ENCODE data around the gene LAMB4. TPM values are rescaled to one million over a fixed set of nuclear protein-coding genes. Genes with fewer than 3 reads are reported as not detected.
A peak's percentile ranks its signal among the peaks of the same experiment; 100 is the strongest.

LAMB4 gene
- total RNA-seq, 2 experiments from 2014 or later: not detected

DNA sequence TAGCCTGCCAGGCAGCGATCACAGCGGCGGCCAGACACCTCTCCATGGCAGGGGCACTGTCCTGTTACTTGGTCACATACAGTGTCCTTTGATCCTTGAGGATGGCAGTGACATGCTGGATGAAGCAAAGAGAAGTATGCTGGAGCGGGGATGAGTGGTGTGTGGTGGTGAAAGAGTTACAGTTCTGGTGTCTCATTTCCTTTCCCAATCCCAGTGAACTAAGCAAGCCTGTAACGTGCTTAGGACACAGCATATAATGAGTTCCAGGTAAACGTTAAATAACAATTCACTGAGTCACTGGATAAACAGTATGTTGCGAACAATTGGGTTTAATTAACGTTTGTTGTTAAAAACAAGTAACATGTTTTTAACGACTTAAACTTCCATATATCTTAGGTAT lies 63.7 kb downstream of the LAMB4 start:
- intact Hi-C loops (cut with micrococcal nuclease): no loop called here
- H3K27me3 Mint-ChIP-seq: peaks cover 1% of the 10 kb centered on the region

DNA sequence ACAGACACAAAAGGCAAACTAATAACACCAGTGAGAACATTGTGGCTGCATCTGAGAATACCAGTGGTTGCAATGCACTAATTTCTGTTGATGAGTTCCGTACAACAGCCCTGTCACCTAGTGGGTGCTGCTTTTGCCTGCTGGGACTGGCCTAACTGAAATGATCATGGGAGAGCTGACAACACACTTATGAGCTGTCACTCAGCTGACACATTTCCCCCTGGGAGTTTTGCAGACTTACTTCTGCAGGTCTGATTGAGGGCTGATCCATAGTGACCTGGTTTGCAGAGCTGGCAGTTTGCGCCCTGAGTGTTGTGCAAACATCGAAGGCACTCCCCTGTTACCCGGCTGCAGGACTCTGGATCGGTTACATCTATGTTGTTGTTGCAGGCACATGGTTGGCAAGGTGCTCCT lies 66.6 kb downstream of the LAMB4 start:
- no peak overlapping the region for H3K27ac Mint-ChIP-seq
- H3K36me3 Mint-ChIP-seq (ENCODE audit: low read depth): no peaks in the 10 kb centered on the region
- ATAC-seq: no peak
- intact Hi-C loops (cut with micrococcal nuclease): no loop called here
- ChIA-PET POLR2A (no interaction called here), CTCF (no interaction called here)
- TF ChIP-seq, protein P1, sequence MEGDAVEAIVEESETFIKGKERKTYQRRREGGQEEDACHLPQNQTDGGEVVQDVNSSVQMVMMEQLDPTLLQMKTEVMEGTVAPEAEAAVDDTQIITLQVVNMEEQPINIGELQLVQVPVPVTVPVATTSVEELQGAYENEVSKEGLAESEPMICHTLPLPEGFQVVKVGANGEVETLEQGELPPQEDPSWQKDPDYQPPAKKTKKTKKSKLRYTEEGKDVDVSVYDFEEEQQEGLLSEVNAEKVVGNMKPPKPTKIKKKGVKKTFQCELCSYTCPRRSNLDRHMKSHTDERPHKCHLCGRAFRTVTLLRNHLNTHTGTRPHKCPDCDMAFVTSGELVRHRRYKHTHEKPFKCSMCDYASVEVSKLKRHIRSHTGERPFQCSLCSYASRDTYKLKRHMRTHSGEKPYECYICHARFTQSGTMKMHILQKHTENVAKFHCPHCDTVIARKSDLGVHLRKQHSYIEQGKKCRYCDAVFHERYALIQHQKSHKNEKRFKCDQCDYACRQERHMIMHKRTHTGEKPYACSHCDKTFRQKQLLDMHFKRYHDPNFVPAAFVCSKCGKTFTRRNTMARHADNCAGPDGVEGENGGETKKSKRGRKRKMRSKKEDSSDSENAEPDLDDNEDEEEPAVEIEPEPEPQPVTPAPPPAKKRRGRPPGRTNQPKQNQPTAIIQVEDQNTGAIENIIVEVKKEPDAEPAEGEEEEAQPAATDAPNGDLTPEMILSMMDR (IDR thresholded peaks at IDR 0.05): no peak
- H3K27me3 Mint-ChIP-seq: no peaks in the 10 kb centered on the region
- H3K9me3 Mint-ChIP-seq: no peaks in the 10 kb centered on the region
- DNase-seq: no peak
- H3K4me1 Mint-ChIP-seq (ENCODE audit: low read depth): no peaks in the 10 kb centered on the region
- no peak overlapping the region for H3K4me3 Mint-ChIP-seq

More for the DNA sequence above, 63.7 kb downstream of the LAMB4 start:
- CTCF ChIA-PET: no interaction called here
- POLR2A ChIA-PET: no interaction called here
- no peaks in the 10 kb centered on the region for H3K4me1 Mint-ChIP-seq (ENCODE audit: low read depth)
- TF ChIP-seq, protein P1 (IDR thresholded peaks at IDR 0.05): no peak
- H3K9me3 Mint-ChIP-seq: no peaks in the 10 kb centered on the region
- ATAC-seq: no peak
- H3K27ac Mint-ChIP-seq: no peak overlapping the region
- DNase-seq: no peak
- H3K36me3 Mint-ChIP-seq (ENCODE audit: low read depth): no peaks in the 10 kb centered on the region
- no peak overlapping the region for H3K4me3 Mint-ChIP-seq

DNA sequence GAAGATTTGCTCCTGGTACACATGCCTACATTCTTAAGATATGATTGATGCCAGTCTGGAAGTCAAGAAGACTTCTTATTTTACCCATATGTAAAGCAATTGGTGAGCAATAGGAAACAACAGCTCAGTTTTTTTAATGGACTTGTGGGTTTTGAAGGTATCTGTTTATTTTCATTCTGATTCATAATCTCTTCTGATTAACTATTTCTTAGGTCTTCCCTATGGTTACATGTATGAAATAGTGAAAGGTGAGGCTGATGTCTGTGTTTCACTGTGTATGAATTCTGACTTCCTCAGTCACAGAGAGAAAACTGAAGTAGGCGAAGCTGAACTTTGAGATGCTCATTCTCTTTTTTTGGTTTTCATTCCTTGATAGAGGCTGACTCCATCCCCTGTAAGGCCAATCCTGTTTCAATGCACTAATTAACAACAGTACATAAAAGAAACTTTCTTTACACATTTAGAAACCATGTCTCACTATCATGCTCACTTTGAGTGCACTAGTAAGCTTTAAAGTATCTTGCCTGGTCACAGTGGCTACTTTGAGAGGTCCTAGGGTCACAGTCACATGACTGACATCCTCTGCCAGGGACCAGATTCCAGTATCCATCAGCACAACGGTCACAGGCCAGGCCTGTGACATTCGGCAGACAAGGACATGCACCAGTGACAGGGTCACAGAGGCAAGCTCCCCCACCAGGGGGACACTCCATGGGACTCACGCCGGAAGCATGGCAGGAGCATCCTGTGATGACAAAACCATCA lies 67.7 kb downstream of the LAMB4 start:
- H3K4me1 Mint-ChIP-seq (ENCODE audit: low read depth): no peaks in the 10 kb centered on the region
- H3K4me3 Mint-ChIP-seq: no peak overlapping the region
- H3K9me3 Mint-ChIP-seq: no peaks in the 10 kb centered on the region
- CTCF ChIA-PET: interaction anchor here (1.4 kb wide), 1 partner anchor 83 kb away, joined by 5 read pairs; no protein-coding TSS in a partner anchor
- no peaks in the 10 kb centered on the region for H3K36me3 Mint-ChIP-seq (ENCODE audit: low read depth)
- ATAC-seq (peak; percentile 61), DNase-seq (no peak)
- H3K27me3 Mint-ChIP-seq: no peaks in the 10 kb centered on the region
- intact Hi-C loops (cut with micrococcal nuclease): no loop called here
- TF ChIP-seq, protein P1 (IDR thresholded peaks at IDR 0.05): no peak
- POLR2A ChIA-PET: no interaction called here
- H3K27ac Mint-ChIP-seq: no peak overlapping the region

DNA sequence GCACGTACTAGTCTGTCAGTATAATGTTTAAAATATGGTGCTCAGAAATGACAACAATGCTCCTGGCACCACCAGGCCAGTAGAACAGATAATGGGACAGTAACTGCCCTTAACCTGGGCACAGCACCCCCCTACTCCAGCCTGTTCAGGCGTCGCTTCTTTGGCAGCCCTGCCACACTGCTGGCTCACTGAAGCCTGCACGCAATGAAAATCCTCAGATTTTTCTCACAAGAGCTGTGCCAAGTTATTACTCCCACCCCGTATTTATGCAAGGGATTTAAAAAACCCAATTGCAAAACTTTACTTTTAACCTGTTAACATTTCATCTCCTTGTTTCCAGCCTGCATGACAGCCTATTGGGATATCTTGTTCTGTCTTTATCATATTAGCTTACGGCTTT lies 70.6 kb downstream of the LAMB4 start:
- Mint-ChIP-seq H3K27me3 (no peaks in the 10 kb centered on the region), H3K4me1 (ENCODE audit: low read depth) (no peaks in the 10 kb centered on the region), H3K4me3 (no peak overlapping the region), H3K9me3 (no peaks in the 10 kb centered on the region), H3K27ac (no peak overlapping the region), H3K36me3 (ENCODE audit: low read depth) (no peaks in the 10 kb centered on the region)
- intact Hi-C loops (cut with micrococcal nuclease): no loop called here
- CTCF ChIA-PET: no interaction called here
- TF ChIP-seq, protein P1 (IDR thresholded peaks at IDR 0.05): no peak
- POLR2A ChIA-PET: no interaction called here
- DNase-seq (no peak), ATAC-seq (no peak)

DNA sequence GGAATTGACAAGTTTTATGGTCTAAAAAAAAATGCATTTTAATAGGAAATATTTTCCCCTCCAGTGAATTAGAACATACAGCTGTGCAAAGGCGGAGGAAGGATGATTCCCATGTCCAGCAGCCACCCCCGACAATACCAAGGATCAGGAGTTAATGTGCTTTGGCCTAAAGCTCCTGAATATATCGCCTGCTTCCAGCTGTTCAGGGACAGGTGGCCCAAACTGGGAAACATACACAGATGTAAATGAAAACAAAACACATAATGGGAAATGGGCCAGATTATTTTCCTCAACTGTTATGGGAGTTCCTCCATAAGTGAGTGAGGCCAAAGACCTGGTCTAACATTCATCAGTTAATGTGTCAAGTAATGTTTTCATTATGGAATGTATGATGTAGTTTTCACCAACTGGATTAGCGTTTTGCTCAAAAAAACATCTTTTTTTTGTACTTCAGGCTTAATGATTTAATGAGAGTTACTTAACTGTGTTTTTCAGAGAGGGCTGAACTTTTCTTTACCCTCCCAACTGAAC lies 72.1 kb downstream of the LAMB4 start:
- TF ChIP-seq, protein P1 (IDR thresholded peaks at IDR 0.05): no peak
- CTCF ChIA-PET: no interaction called here
- no peaks in the 10 kb centered on the region for H3K36me3 Mint-ChIP-seq (ENCODE audit: low read depth)
- DNase-seq: no peak
- POLR2A ChIA-PET: no interaction called here
- no peak for ATAC-seq
- H3K4me3 Mint-ChIP-seq: no peak overlapping the region
- H3K9me3 Mint-ChIP-seq: no peaks in the 10 kb centered on the region
- intact Hi-C loops (cut with micrococcal nuclease): no loop called here
- no peaks in the 10 kb centered on the region for H3K4me1 Mint-ChIP-seq (ENCODE audit: low read depth)
- H3K27me3 Mint-ChIP-seq: no peaks in the 10 kb centered on the region
- no peak overlapping the region for H3K27ac Mint-ChIP-seq
